ENCODE data around the gene TSPYL1. TPM values are rescaled to one million over a fixed set of nuclear protein-coding genes. Genes with fewer than 3 reads are reported as not detected.

TSPYL1 gene
- total RNA-seq, 1 experiment from 2014 or later = 70.3 TPM

DNA sequence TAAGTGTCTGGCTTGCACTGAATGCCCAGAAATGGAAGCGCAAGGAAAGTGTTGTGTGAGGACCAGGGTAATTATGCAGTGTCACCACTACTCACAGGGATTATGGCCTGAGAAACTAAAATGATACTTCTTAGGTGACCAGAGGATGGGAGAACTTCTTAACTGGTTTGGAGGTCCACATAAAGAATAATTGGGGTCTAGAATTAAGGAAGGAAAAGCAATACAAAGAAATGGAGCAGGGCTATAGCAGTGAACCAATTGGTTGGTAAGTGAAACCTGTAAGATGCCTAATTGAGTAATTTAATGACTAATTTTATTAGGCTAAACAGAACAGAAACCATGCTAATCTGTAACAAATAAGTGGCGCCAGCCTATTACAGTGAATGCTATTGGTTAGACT, 31.2 kb downstream of the TSPYL1 start:
- POLR2A ChIA-PET = no interaction called here

More for the DNA sequence above, 31.2 kb downstream of the TSPYL1 start:
- DNase-seq (ENCODE audit: low read depth, low spot score) = no peak
- ChIA-PET CTCF (no interaction called here), RAD21 (ENCODE audit: low non-redundant PET in 1 of 2, low total read pairs in 2 of 2, uncharacterized antibody in 2 of 2, unreplicated experiment in 2 of 2) (no interaction called here)
- intact Hi-C loops (cut with micrococcal nuclease) = no loop called here
- TF ChIP-seq, protein P1, sequence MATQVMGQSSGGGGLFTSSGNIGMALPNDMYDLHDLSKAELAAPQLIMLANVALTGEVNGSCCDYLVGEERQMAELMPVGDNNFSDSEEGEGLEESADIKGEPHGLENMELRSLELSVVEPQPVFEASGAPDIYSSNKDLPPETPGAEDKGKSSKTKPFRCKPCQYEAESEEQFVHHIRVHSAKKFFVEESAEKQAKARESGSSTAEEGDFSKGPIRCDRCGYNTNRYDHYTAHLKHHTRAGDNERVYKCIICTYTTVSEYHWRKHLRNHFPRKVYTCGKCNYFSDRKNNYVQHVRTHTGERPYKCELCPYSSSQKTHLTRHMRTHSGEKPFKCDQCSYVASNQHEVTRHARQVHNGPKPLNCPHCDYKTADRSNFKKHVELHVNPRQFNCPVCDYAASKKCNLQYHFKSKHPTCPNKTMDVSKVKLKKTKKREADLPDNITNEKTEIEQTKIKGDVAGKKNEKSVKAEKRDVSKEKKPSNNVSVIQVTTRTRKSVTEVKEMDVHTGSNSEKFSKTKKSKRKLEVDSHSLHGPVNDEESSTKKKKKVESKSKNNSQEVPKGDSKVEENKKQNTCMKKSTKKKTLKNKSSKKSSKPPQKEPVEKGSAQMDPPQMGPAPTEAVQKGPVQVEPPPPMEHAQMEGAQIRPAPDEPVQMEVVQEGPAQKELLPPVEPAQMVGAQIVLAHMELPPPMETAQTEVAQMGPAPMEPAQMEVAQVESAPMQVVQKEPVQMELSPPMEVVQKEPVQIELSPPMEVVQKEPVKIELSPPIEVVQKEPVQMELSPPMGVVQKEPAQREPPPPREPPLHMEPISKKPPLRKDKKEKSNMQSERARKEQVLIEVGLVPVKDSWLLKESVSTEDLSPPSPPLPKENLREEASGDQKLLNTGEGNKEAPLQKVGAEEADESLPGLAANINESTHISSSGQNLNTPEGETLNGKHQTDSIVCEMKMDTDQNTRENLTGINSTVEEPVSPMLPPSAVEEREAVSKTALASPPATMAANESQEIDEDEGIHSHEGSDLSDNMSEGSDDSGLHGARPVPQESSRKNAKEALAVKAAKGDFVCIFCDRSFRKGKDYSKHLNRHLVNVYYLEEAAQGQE (IDR thresholded peaks at IDR 0.05; ENCODE audit: low read depth) = no peak
- TF ChIP-seq FOSL1 (IDR thresholded peaks at IDR 0.05; ENCODE audit: low read depth) = no peak
- TF ChIP-seq, protein P2, sequence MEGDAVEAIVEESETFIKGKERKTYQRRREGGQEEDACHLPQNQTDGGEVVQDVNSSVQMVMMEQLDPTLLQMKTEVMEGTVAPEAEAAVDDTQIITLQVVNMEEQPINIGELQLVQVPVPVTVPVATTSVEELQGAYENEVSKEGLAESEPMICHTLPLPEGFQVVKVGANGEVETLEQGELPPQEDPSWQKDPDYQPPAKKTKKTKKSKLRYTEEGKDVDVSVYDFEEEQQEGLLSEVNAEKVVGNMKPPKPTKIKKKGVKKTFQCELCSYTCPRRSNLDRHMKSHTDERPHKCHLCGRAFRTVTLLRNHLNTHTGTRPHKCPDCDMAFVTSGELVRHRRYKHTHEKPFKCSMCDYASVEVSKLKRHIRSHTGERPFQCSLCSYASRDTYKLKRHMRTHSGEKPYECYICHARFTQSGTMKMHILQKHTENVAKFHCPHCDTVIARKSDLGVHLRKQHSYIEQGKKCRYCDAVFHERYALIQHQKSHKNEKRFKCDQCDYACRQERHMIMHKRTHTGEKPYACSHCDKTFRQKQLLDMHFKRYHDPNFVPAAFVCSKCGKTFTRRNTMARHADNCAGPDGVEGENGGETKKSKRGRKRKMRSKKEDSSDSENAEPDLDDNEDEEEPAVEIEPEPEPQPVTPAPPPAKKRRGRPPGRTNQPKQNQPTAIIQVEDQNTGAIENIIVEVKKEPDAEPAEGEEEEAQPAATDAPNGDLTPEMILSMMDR (IDR thresholded peaks at IDR 0.05 in 2 of 3, conservative IDR thresholded peaks at IDR 0.05 in 1 of 3; ENCODE audit: borderline replicate concordance in 1 of 3, insufficient read depth in 1 of 3, low read depth in 2 of 3, low read length in 2 of 3) = no peak
- no peak for TF ChIP-seq CBX3 (IDR thresholded peaks at IDR 0.05; ENCODE audit: low read depth)
- H3K27me3 ChIP-seq (ENCODE audit: insufficient read depth, low read length) = no peaks in the 10 kb centered on the region
- H3K36me3 ChIP-seq (ENCODE audit: control insufficient read depth in 1 of 2, insufficient read depth in 2 of 2, low read length in 2 of 2) = no peaks in the 10 kb centered on the region; a peak in 1 of 4 replicates
- H3K9me3 ChIP-seq (ENCODE audit: control insufficient read depth in 1 of 2, insufficient read depth in 1 of 2, low read depth in 1 of 2, low read length in 2 of 2) = no peaks in the 10 kb centered on the region
- H3K4me1 ChIP-seq (ENCODE audit: control insufficient read depth in 1 of 2, insufficient read depth in 2 of 2, low read length in 2 of 2) = peaks cover 0 to 8% of the 10 kb centered on the region in 2 experiments; a peak in 2 of 4 replicates
- no peak overlapping the region for H3K4me3 ChIP-seq (replicated peaks in 1 of 2; ENCODE audit: low read depth in 1 of 2, low read length in 2 of 2)
- no peak overlapping the region for H3K4me2 ChIP-seq (ENCODE audit: low read length)
- H3K79me2 ChIP-seq (ENCODE audit: insufficient read depth, low read length) = peaks cover 13% of the 10 kb centered on the region; the same call in 1 of the 2 replicates
- BruUV-seq (replicated peaks) = no TSS peak
- H3K9me2 ChIP-seq (ENCODE audit: insufficient read depth) = no peaks in the 10 kb centered on the region
- H4K20me1 ChIP-seq (ENCODE audit: insufficient read depth) = no peaks in the 10 kb centered on the region
- H3K27ac ChIP-seq (ENCODE audit: low read depth, low read length) = no peak overlapping the region
- H3K9ac ChIP-seq (ENCODE audit: low read length) = no peak overlapping the region
- ATAC-seq = no peak
- no peak overlapping the region for H2AFZ ChIP-seq (ENCODE audit: low read depth, low read length, poor library complexity, severe bottlenecking)
